GM18511 (cell line): ENCODE results near the gene CARD18.
"Not testable (repeated sequence)": the region's sequence is repeated elsewhere in the genome, so short reads cannot be mapped to it uniquely, and the experiment has no call there.

Experiments used
- ATAC-seq: cut with Tn5 transposase; IDR thresholded peaks from one replicate; pipeline ENCODE4 v1.9.1; 2021; ENCODE audit warnings: mild to moderate bottlenecking, moderate library complexity; ENCODE audit not compliant: unreplicated experiment

The CARD18 gene

GRCh38 chr11:105135883-105136282, 3.7 kb downstream of the CARD18 start:
- ATAC-seq = no peak

- no peak for ATAC-seq
These were observed 6.7 kb downstream of the CARD18 start for GRCh38 chr11:105132716-105133511.

GRCh38 chr11:105130189-105130813, 9.3 kb downstream of the CARD18 start:
- ATAC-seq = no peak

GRCh38 chr11:105124756-105125155, 14.8 kb downstream of the CARD18 start:
- no peak for ATAC-seq

- no peak for ATAC-seq
These were observed 28.2 kb downstream of the CARD18 start for GRCh38 chr11:105111145-105111944.

GRCh38 chr11:105110688-105111030, 28.9 kb downstream of the CARD18 start:
- no peak for ATAC-seq

- no peak for ATAC-seq
These were observed 29.5 kb downstream of the CARD18 start for GRCh38 chr11:105109855-105110687.

GRCh38 chr11:105109321-105109720, 30.2 kb downstream of the CARD18 start:
- ATAC-seq = no peak

GRCh38 chr11:105108247-105108646, 31.3 kb downstream of the CARD18 start:
- no peak for ATAC-seq

GRCh38 chr11:105107226-105107825, 32.2 kb downstream of the CARD18 start:
- not testable (repeated sequence) for ATAC-seq

- ATAC-seq = no peak
These were observed 33.4 kb downstream of the CARD18 start for GRCh38 chr11:105106140-105106539.

- ATAC-seq = no peak
These were observed 35.3 kb downstream of the CARD18 start for GRCh38 chr11:105104292-105104691.

GRCh38 chr11:105103336-105103735, 36.2 kb downstream of the CARD18 start:
- no peak for ATAC-seq

GRCh38 chr11:105102079-105102581, 37.4 kb downstream of the CARD18 start:
- not testable (repeated sequence) for ATAC-seq

GRCh38 chr11:105100981-105101630, 38.5 kb downstream of the CARD18 start:
- ATAC-seq = no peak

- no peak for ATAC-seq
These were observed 39.4 kb downstream of the CARD18 start for GRCh38 chr11:105100206-105100605.

GRCh38 chr11:105099594-105099993, 40.0 kb downstream of the CARD18 start:
- not testable (repeated sequence) for ATAC-seq

GRCh38 chr11:105092256-105093239, 47.0 kb downstream of the CARD18 start:
- no peak for ATAC-seq
